GM18520 (cell line): ENCODE data around the gene CRYBA2.

ENCODE experiments used
- ATAC-seq: cut with Tn5 transposase; IDR thresholded peaks from one replicate; pipeline ENCODE4 v1.9.1; 2021; ENCODE audit not compliant: unreplicated experiment

Gene CRYBA2

DNA sequence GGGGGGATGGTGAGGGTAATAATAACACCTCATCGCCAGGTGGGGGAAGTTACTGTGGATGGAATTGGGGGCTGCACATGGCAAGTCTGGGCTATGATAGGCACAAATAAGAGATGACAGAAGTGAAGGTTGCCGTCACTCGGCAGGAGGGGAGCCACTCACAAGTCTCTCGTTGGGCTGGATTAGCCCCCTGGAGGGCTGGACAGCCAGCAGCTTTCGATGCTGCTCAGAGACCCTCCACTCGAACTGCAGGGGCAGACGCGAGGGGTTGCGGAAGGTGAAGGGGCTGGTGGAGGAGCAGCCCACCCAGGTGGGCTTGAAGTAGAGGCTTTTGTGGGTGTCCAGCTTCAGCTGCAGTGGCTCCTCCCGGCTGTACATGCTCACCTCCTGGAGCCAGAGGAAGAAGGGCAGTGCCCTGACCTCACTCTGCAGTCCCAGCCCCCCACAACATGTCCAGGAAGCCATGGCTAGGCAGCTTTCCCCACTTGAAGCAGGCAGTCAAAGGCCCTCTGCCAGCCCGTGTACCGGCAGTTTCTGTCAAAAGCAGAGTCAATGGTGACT lies 29.9 kb upstream of the CRYBA2 start:
- ATAC-seq = no peak

GRCh38 chr2:219022616-219023015 lies 29.4 kb upstream of the CRYBA2 start:
- ATAC-seq = no peak

DNA sequence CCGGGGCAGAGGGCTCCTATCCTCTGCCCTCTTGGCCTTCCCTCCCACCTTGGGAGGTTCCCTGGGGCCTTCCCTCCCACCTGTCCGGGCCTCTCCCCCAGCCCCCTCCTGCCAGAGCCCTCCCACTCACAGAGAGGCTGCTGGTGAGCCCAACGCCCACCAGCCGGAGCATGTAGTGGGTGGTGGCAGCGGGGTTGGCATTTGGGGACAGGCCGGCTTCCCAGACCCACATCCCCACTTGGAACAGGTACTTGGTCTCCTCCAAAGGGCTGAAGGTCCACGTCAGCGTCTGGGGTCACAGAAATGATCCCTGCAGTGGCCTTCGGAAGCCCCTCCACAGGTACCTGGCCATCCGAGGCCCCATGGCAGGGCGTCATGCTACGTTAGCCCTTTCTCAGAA lies 28.8 kb upstream of the CRYBA2 start:
- ATAC-seq = no peak

DNA sequence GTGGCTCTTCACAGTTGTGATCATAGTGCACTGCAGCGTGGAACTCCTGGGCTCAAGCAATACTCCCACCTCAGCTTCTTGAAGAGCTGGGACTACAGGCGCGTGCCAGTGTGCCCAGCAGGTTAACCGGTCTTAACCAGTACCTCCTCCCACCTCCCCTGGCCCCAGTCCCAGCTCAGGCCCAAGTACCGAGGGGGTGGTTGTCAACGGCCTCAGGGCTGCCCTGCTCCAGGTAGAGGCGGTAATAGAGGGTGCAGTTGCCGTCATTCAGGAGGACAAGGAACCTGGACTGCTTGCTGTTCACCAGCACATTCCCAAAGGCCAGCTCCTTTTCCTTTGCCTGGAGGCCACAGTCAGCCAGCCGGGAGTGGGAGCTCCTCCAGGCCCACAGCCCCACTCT lies 28.4 kb upstream of the CRYBA2 start:
- no peak for ATAC-seq

DNA sequence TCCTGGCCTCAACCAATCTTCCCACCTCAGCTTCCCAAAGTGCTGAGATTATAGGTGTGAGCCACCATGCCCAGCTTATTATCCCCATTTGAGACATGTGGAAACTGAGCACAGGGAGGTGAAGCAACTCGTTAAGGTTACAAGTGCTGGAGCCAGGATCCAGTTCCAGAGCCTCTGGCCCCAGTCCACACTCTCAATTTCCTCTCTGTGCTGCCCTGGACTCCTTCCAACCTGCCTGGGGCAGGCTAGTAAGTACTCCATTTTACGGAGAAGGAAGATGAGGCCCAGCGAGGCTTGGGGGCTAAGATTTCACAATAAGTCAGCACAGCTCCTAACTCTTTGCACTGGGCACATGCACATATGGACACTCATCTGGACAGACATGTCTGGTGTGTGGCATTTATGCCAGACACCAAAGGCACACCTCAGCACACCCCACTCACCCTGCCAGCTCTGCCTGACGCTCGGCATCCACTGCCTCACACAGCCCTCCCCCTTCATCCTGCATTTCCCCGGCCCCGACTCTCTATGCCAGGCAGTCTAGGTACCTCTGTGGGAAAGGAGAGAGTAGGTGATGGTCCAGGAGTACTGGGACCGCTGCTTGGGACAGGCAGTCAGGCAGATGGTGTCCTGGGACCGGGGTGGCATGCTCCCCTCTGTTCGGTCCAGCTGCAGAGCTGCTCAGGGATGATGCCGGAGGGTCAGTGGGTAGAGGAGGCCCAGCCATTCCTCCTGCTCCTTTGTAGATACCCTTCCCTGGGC lies 27.6 kb upstream of the CRYBA2 start:
- no peak for ATAC-seq

DNA sequence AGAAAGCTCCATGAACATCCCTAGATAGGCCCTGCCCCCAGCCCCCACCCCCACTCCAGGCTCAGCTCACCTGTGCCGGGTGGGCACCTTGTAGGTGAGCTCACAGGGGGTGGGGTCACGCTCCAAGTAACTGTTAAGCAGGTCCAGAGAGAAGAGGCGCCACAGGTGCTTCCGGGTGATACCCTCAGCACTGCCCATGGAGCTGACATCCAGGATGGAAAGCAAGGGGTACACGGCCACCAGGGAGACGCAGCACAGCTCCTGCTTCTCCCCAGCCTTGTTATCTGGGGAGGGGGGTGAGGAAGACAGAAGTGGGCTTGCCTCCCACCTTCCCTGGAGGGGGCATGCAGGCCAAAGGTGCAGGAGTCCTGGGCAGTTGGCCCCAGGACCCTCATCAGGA lies 26.2 kb upstream of the CRYBA2 start:
- ATAC-seq = no peak

- ATAC-seq = no peak
These were observed 25.5 kb upstream of the CRYBA2 start for GRCh38 chr2:219018726-219019125.

GRCh38 chr2:219018286-219018685 lies 25.1 kb upstream of the CRYBA2 start:
- no peak for ATAC-seq

DNA sequence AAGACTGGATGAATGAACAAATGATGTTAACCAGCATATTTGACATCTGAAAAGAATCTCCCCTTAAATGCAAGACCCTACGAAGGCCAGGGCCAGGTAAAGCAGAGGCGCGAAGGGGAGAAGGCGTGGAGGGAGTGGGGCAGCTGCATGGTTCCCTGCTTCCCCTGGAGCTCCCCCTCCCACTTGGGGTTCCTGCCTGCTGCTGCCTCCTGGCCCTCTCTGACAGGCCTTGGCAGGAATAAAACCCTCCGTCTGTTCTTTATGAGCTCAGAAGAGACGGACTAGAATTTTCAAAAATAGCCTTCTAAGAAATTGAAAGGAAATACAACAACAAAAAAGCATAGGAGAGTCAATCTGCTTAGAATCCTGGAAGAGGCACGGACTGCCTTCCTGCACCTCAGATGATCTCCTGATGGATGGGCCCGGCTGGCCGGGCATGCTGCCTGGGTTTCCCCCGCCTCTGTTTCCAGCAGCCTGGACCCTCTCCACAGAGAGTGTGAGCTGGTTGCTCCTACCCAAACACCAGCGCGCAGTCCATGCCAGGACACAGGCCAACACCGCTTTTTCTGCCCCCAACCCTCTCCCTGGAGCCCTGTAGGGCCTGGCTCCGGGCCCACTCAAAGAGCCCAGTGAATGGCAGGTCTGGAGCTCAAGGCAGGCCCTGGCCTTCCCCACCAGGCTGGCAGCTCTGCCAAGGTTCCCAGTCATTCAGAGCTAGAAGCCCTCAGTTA lies 24.1 kb upstream of the CRYBA2 start:
- no peak for ATAC-seq

- ATAC-seq = no peak
These were observed 23.5 kb upstream of the CRYBA2 start for GRCh38 chr2:219016721-219017120.

GRCh38 chr2:219010873-219011272 lies 17.7 kb upstream of the CRYBA2 start:
- no peak for ATAC-seq

- ATAC-seq = no peak
These were observed 17.0 kb upstream of the CRYBA2 start for GRCh38 chr2:219010162-219010756.

DNA sequence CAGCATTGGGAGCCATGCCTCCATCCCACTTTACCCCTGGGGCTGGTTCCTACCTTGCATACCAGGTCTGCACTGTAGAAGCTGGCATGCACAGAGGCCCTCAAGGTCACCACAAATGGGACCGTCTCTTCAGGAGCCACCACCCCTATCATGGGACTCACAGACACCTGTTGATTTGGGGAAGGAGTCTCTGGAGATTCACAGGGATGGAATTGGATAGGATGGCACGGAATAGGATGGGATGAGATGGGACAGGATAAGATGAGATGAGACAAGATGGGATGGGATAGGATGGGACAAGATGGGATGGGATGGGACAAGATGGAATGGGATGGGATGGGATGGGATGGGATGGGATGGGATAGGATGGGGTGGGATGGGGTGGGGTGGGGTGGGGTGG lies 16.1 kb upstream of the CRYBA2 start:
- no peak for ATAC-seq

GRCh38 chr2:219003979-219004378 lies 10.8 kb upstream of the CRYBA2 start:
- ATAC-seq = no peak

- no peak for ATAC-seq
These were observed 10.0 kb upstream of the CRYBA2 start for GRCh38 chr2:219003267-219003634.

- ATAC-seq = no peak
These were observed 9.4 kb upstream of the CRYBA2 start for GRCh38 chr2:219002395-219003266.

DNA sequence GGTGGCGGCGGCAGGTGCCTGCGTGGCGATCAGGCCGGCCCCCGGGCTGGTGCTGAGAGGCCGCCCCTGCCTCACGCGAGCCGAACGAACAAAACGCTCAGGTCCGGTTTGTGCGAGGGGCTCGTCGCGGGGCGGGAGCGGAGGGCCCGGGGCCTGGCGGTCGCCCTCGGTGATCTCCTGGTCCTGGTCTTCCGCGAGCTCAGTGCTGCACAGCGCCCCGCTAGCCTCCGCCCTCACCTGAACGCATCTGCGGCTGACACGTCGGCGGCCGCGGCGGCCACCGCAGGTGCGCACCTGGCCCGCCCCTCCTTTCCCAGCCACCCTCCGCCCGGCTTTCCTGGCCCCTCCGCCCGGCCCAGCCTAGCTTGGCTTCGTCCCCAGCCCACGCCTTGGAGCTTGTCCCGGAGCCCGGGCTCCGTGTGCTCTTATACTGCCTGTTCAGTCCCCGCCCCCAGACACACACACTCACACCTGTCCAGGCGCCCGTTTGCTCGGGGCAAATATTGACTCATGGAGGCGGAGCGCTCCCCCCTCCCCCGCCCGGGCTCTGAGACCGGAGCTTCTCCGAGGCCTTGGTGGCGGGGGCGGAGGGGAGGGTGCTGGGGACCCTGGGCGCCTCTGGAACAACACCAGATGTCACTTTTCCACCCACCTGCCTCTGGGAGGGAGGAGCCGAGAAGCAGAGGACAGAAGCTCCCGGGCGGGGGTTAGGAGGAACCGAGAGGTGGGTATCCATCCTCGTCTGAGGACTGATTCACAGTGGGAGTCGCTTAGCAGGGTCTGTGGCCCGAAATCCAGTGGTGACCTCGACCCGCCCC lies 8.6 kb upstream of the CRYBA2 start:
- ATAC-seq = no peak

- ATAC-seq = no peak
These were observed 7.9 kb upstream of the CRYBA2 start for GRCh38 chr2:219001100-219001576.

DNA sequence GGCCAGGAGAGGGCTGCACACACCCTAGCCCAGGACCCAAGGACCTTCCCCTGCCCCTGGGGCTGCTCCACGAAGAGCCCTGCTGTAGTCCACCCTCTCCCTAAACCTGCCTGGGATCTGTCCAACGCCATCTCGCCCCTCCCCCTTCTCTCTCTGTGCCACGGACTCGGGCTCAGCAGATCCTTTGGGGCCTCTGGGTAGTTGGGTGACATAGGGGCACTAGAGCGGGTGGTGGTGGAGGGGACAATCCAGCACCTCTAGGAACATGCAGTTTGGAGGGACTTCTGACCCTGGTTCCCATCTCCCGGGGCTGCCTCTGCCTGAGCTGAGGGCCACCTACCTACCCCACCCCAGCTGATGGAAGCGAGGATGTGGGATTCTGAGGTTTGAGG lies 7.3 kb upstream of the CRYBA2 start:
- ATAC-seq = no peak
